GM12891 (cell line): ENCODE results near the gene AAR2.

Source experiments
- PAX5 ChIP-seq: IDR thresholded peaks from 2 replicates; pipeline ENCODE4 v1.6.1; 2011; ENCODE audit warnings: low read length, moderate library complexity, mild to moderate bottlenecking; ENCODE audit not compliant: insufficient read depth, severe bottlenecking
- POLR2A ChIP-seq: IDR thresholded peaks from 2 replicates; pipeline ENCODE4 v1.6.1; 2011; ENCODE audit warnings: low read depth, low read length, control low read depth
- TAF1 ChIP-seq: IDR thresholded peaks from 2 replicates; pipeline ENCODE4 v1.6.1; 2011; ENCODE audit warnings: low read depth, low read length, control low read depth

- TF ChIP-seq POLR2A (no peak), PAX5 (no peak), TAF1 (no peak)
Measured at GRCh38 chr20:36275441-36276189, 39.3 kb downstream of the AAR2 start.
